Measurements from ENCODE around the gene KCNQ1. TPM values are rescaled to one million over a fixed set of nuclear protein-coding genes. Genes with fewer than 3 reads are reported as not detected.

KCNQ1 gene
- total RNA-seq, 5 donors from 2014 or later (not counting 1 experiment from before 2014, with no cell fraction given): 20.9 to 32.9 (median 24.0) TPM

GRCh38 chr11:2664376-2664775 is 219.6 kb downstream of the KCNQ1 start:
- no peaks in the 10 kb centered on the region for H3K4me1 Mint-ChIP-seq
- Histone ChIP-seq H3K9me3 (no peaks in the 10 kb centered on the region), H3K36me3 (ENCODE audit: control insufficient read depth in 2 of 2, extremely low read depth in 1 of 2, insufficient read depth in 1 of 2, low read length in 1 of 2) (peaks cover 0 to 3% of the 10 kb centered on the region in 2 donors), H3K27ac (ENCODE audit: low read length) (no peak overlapping the region), H3K27me3 (replicated peaks in 1 of 2; ENCODE audit: control insufficient read depth in 2 of 2, extremely low read depth in 1 of 2, insufficient read depth in 2 of 2, low read length in 1 of 2) (no peaks in the 10 kb centered on the region), H3K4me3 (ENCODE audit: control insufficient read depth in 1 of 2, extremely low read depth in 1 of 2, low read length in 1 of 2) (no peak overlapping the region), H3K4me1 (ENCODE audit: control insufficient read depth in 1 of 2, extremely low read depth in 1 of 2, insufficient read depth in 2 of 2, low read length in 2 of 2) (no peaks in the 10 kb centered on the region)
- DNase-seq (no peak), ATAC-seq (replicated peaks in 1 of 4) (no peak)
- no peak overlapping the region for H3K4me3 Mint-ChIP-seq
- H3K9me3 Mint-ChIP-seq: peaks cover 0 to 4% (median under 1%) of the 10 kb centered on the region in 3 donors
- WGBS (ENCODE audit: insufficient coverage): 89% methylated on average over 5 of the region's 9 CpGs
- H3K36me3 Mint-ChIP-seq: peaks cover 35% of the 10 kb centered on the region
- H3K27me3 Mint-ChIP-seq: no peaks in the 10 kb centered on the region
- CTCF ChIA-PET: no interaction called here
- POLR2A ChIA-PET: no interaction called here
- H3K27ac Mint-ChIP-seq: no peak overlapping the region

- DNase-seq: no peak
- H3K4me3 Mint-ChIP-seq: no peak overlapping the region
Measured at GRCh38 chr11:2664791-2665525, 220.2 kb downstream of the KCNQ1 start.

GRCh38 chr11:2665526-2666400 is 221.0 kb downstream of the KCNQ1 start:
- H3K4me3 Mint-ChIP-seq: no peak overlapping the region
- no peak for DNase-seq
- Histone ChIP-seq H3K4me3 (ENCODE audit: control insufficient read depth in 1 of 2, extremely low read depth in 1 of 2, low read length in 1 of 2) (no peak overlapping the region), H3K27me3 (replicated peaks in 1 of 2; ENCODE audit: control insufficient read depth in 2 of 2, extremely low read depth in 1 of 2, insufficient read depth in 2 of 2, low read length in 1 of 2) (no peaks in the 10 kb centered on the region), H3K4me1 (ENCODE audit: control insufficient read depth in 1 of 2, extremely low read depth in 1 of 2, insufficient read depth in 2 of 2, low read length in 2 of 2) (no peaks in the 10 kb centered on the region), H3K27ac (ENCODE audit: low read length) (no peak overlapping the region), H3K36me3 (ENCODE audit: control insufficient read depth in 2 of 2, extremely low read depth in 1 of 2, insufficient read depth in 1 of 2, low read length in 1 of 2) (peaks cover 0 to 3% of the 10 kb centered on the region in 2 donors), H3K9me3 (no peaks in the 10 kb centered on the region)
- CTCF ChIA-PET: no interaction called here
- no peak for ATAC-seq (replicated peaks in 1 of 4)
- peaks cover 32% of the 10 kb centered on the region for H3K36me3 Mint-ChIP-seq
- H3K27ac Mint-ChIP-seq: no peak overlapping the region
- H3K27me3 Mint-ChIP-seq: no peaks in the 10 kb centered on the region
- POLR2A ChIA-PET: no interaction called here
- H3K9me3 Mint-ChIP-seq: no peaks in the 10 kb centered on the region
- 95% methylated on average over 5 of the region's 11 CpGs for WGBS (ENCODE audit: insufficient coverage)
- H3K4me1 Mint-ChIP-seq: no peaks in the 10 kb centered on the region

More at GRCh38 chr11:2664791-2665525, 220.2 kb downstream of the KCNQ1 start:
- ChIA-PET POLR2A (no interaction called here), CTCF (no interaction called here)
- no peak overlapping the region for H3K27ac Mint-ChIP-seq
- Histone ChIP-seq H3K9me3 (no peaks in the 10 kb centered on the region), H3K27ac (ENCODE audit: low read length) (no peak overlapping the region), H3K27me3 (replicated peaks in 1 of 2; ENCODE audit: control insufficient read depth in 2 of 2, extremely low read depth in 1 of 2, insufficient read depth in 2 of 2, low read length in 1 of 2) (no peaks in the 10 kb centered on the region), H3K4me1 (ENCODE audit: control insufficient read depth in 1 of 2, extremely low read depth in 1 of 2, insufficient read depth in 2 of 2, low read length in 2 of 2) (no peaks in the 10 kb centered on the region), H3K36me3 (ENCODE audit: control insufficient read depth in 2 of 2, extremely low read depth in 1 of 2, insufficient read depth in 1 of 2, low read length in 1 of 2) (peaks cover 0 to 3% of the 10 kb centered on the region in 2 donors), H3K4me3 (ENCODE audit: control insufficient read depth in 1 of 2, extremely low read depth in 1 of 2, low read length in 1 of 2) (no peak overlapping the region)
- no peak for ATAC-seq (replicated peaks in 1 of 4)
- WGBS (ENCODE audit: insufficient coverage): 87% methylated on average over 6 of the region's 14 CpGs
- peaks cover 0 to 4% (median 0%) of the 10 kb centered on the region in 3 donors for H3K9me3 Mint-ChIP-seq
- H3K4me1 Mint-ChIP-seq: no peaks in the 10 kb centered on the region
- H3K27me3 Mint-ChIP-seq: no peaks in the 10 kb centered on the region
- H3K36me3 Mint-ChIP-seq: peaks cover 33% of the 10 kb centered on the region

- no peaks in the 10 kb centered on the region for H3K27me3 Mint-ChIP-seq
- no peaks in the 10 kb centered on the region for H3K9me3 Mint-ChIP-seq
- Histone ChIP-seq H3K27me3 (replicated peaks in 1 of 2; ENCODE audit: control insufficient read depth in 2 of 2, extremely low read depth in 1 of 2, insufficient read depth in 2 of 2, low read length in 1 of 2) (no peaks in the 10 kb centered on the region), H3K9me3 (no peaks in the 10 kb centered on the region), H3K4me3 (ENCODE audit: control insufficient read depth in 1 of 2, extremely low read depth in 1 of 2, low read length in 1 of 2) (no peak overlapping the region), H3K36me3 (ENCODE audit: control insufficient read depth in 2 of 2, extremely low read depth in 1 of 2, insufficient read depth in 1 of 2, low read length in 1 of 2) (peaks cover 0 to 3% of the 10 kb centered on the region in 2 donors), H3K27ac (ENCODE audit: low read length) (no peak overlapping the region), H3K4me1 (ENCODE audit: control insufficient read depth in 1 of 2, extremely low read depth in 1 of 2, insufficient read depth in 2 of 2, low read length in 2 of 2) (no peaks in the 10 kb centered on the region)
- 90% methylated on average over 6 of the region's 6 CpGs for WGBS (ENCODE audit: insufficient coverage)
- peaks cover 26% of the 10 kb centered on the region for H3K36me3 Mint-ChIP-seq
- no peak overlapping the region for H3K27ac Mint-ChIP-seq
- no peak for DNase-seq
- H3K4me3 Mint-ChIP-seq: no peak overlapping the region
- POLR2A ChIA-PET: no interaction called here
- ATAC-seq (replicated peaks in 1 of 4): no peak
- CTCF ChIA-PET: no interaction called here
- no peaks in the 10 kb centered on the region for H3K4me1 Mint-ChIP-seq
Measured at GRCh38 chr11:2666401-2666741, 221.6 kb downstream of the KCNQ1 start.

- H3K9me3 ChIP-seq: no peaks in the 10 kb centered on the region
- Mint-ChIP-seq H3K4me1 (no peaks in the 10 kb centered on the region), H3K36me3 (peaks cover 24% of the 10 kb centered on the region), H3K27ac (no peak overlapping the region), H3K9me3 (no peaks in the 10 kb centered on the region), H3K4me3 (no peak overlapping the region), H3K27me3 (no peaks in the 10 kb centered on the region)
- H3K27ac ChIP-seq (ENCODE audit: low read length): no peak overlapping the region
- no peaks in the 10 kb centered on the region for H3K4me1 ChIP-seq (ENCODE audit: control insufficient read depth in 1 of 2, extremely low read depth in 1 of 2, insufficient read depth in 2 of 2, low read length in 2 of 2)
- POLR2A ChIA-PET: no interaction called here
- CTCF ChIA-PET: no interaction called here
- ATAC-seq (replicated peaks in 1 of 4) (no peak), DNase-seq (no peak)
- H3K4me3 ChIP-seq (ENCODE audit: control insufficient read depth in 1 of 2, extremely low read depth in 1 of 2, low read length in 1 of 2): no peak overlapping the region
- WGBS (ENCODE audit: insufficient coverage): 73% methylated on average over 3 of the region's 15 CpGs
- peaks cover 0 to 3% of the 10 kb centered on the region in 2 donors for H3K36me3 ChIP-seq (ENCODE audit: control insufficient read depth in 2 of 2, extremely low read depth in 1 of 2, insufficient read depth in 1 of 2, low read length in 1 of 2)
- no peaks in the 10 kb centered on the region for H3K27me3 ChIP-seq (replicated peaks in 1 of 2; ENCODE audit: control insufficient read depth in 2 of 2, extremely low read depth in 1 of 2, insufficient read depth in 2 of 2, low read length in 1 of 2)
Measured at GRCh38 chr11:2666828-2667570, 222.2 kb downstream of the KCNQ1 start.

- no peaks in the 10 kb centered on the region for H3K27me3 Mint-ChIP-seq
- peaks cover 19% of the 10 kb centered on the region for H3K36me3 Mint-ChIP-seq
- CTCF ChIA-PET: no interaction called here
Measured at GRCh38 chr11:2667940-2668339, 223.1 kb downstream of the KCNQ1 start.

More at GRCh38 chr11:2667940-2668339, 223.1 kb downstream of the KCNQ1 start:
- H3K4me1 ChIP-seq (ENCODE audit: control insufficient read depth in 1 of 2, extremely low read depth in 1 of 2, insufficient read depth in 2 of 2, low read length in 2 of 2): no peaks in the 10 kb centered on the region
- DNase-seq (no peak), ATAC-seq (replicated peaks in 1 of 4) (no peak)
- POLR2A ChIA-PET: no interaction called here
- no peaks in the 10 kb centered on the region for H3K4me1 Mint-ChIP-seq
- H3K4me3 Mint-ChIP-seq: no peak overlapping the region
- WGBS (ENCODE audit: insufficient coverage): 100% methylated on average over 1 of the region's 2 CpGs
- H3K27ac ChIP-seq (ENCODE audit: low read length): no peak overlapping the region
- H3K9me3 ChIP-seq: no peaks in the 10 kb centered on the region
- H3K9me3 Mint-ChIP-seq: no peaks in the 10 kb centered on the region
- H3K36me3 ChIP-seq (ENCODE audit: control insufficient read depth in 2 of 2, extremely low read depth in 1 of 2, insufficient read depth in 1 of 2, low read length in 1 of 2): peaks cover 0 to 3% of the 10 kb centered on the region in 2 donors
- H3K4me3 ChIP-seq (ENCODE audit: control insufficient read depth in 1 of 2, extremely low read depth in 1 of 2, low read length in 1 of 2): no peak overlapping the region
- H3K27ac Mint-ChIP-seq: no peak overlapping the region
- H3K27me3 ChIP-seq (replicated peaks in 1 of 2; ENCODE audit: control insufficient read depth in 2 of 2, extremely low read depth in 1 of 2, insufficient read depth in 2 of 2, low read length in 1 of 2): no peaks in the 10 kb centered on the region

Data from T-cell (primary cell).